ENCODE measurements around the gene RNU1-4.
"Not testable (repeated sequence)": the region's sequence is repeated elsewhere in the genome, so short reads cannot be mapped to it uniquely, and the experiment has no call there.

The RNU1-4 gene

GRCh38 chr1:16720351-16721223, 19.7 kb upstream of the RNU1-4 start:
- Histone ChIP-seq H3K27me3 (peaks cover 0 to 51% of the 10 kb centered on the region in 2 donors), H3K27ac (no peak overlapping the region), H3K4me3 (no peak overlapping the region), H3K36me3 (no peaks in the 10 kb centered on the region), H3K9me3 (no peaks in the 10 kb centered on the region), H3K4me1 (no peaks in the 10 kb centered on the region)
- intact Hi-C loops (cut with DNase I; ENCODE audit: low total_unique reads): no loop called here
- DNase-seq: peak in 1 of 2 donors; percentile 69
- no peak for TF ChIP-seq CTCF (IDR thresholded peaks at IDR 0.05)

- H3K9me3 ChIP-seq: no peaks in the 10 kb centered on the region
- H3K4me1 ChIP-seq: no peaks in the 10 kb centered on the region
- no peak for DNase-seq
- intact Hi-C loops (cut with DNase I; ENCODE audit: low total_unique reads): no loop called here
- TF ChIP-seq CTCF (IDR thresholded peaks at IDR 0.05): no peak
- H3K27me3 ChIP-seq: peaks cover 0 to 38% of the 10 kb centered on the region in 2 donors
- no peak overlapping the region for H3K4me3 ChIP-seq
- H3K27ac ChIP-seq: no peak overlapping the region
- H3K36me3 ChIP-seq: no peaks in the 10 kb centered on the region
Measured at GRCh38 chr1:16721871-16722641, 18.3 kb upstream of the RNU1-4 start.

DNA sequence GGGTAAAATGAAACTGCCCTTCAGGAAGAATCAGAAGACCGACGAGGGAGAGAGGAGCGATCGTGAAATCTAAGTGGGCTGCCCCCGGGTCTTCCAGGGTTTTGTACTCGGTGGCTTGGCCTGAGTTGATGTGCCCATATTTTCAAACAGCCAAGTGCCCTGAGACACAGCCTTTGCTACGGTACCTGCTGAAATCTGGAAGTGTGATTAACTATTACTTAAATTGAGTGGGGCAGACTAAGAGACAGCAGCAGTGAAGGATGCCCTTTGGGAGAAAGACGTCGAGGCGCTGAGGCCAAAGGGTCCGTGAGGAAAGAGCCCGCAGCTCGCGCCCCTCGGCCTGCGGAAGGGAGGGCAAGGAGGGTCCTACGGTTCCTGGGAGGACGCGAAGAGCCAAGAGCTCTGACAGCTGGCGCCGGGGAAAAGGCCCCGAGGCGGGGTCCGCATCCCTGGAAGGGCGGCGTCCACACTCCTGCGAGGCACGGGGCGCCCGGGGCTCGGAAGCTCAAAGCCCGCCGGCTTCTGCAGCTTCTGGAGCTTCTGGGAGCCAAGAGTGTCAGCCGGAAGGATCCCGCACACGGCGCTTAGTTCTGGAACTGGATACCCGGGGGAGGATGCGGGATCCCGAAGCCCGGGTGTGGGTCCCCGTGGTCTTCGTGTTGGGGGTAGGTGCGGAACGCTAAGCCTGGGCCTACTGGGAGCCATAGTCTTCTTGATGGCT, 15.4 kb upstream of the RNU1-4 start:
- no peak overlapping the region for H3K4me3 ChIP-seq
- H3K36me3 ChIP-seq: no peaks in the 10 kb centered on the region
- TF ChIP-seq CTCF (IDR thresholded peaks at IDR 0.05): no peak
- H3K9me3 ChIP-seq: no peaks in the 10 kb centered on the region
- H3K27me3 ChIP-seq: peaks cover 3 to 18% of the 10 kb centered on the region in 2 donors
- no peak overlapping the region for H3K27ac ChIP-seq
- no peaks in the 10 kb centered on the region for H3K4me1 ChIP-seq
- DNase-seq: peak in 1 of 2 donors; percentile 72
- intact Hi-C loops (cut with DNase I; ENCODE audit: low total_unique reads): no loop called here

DNA sequence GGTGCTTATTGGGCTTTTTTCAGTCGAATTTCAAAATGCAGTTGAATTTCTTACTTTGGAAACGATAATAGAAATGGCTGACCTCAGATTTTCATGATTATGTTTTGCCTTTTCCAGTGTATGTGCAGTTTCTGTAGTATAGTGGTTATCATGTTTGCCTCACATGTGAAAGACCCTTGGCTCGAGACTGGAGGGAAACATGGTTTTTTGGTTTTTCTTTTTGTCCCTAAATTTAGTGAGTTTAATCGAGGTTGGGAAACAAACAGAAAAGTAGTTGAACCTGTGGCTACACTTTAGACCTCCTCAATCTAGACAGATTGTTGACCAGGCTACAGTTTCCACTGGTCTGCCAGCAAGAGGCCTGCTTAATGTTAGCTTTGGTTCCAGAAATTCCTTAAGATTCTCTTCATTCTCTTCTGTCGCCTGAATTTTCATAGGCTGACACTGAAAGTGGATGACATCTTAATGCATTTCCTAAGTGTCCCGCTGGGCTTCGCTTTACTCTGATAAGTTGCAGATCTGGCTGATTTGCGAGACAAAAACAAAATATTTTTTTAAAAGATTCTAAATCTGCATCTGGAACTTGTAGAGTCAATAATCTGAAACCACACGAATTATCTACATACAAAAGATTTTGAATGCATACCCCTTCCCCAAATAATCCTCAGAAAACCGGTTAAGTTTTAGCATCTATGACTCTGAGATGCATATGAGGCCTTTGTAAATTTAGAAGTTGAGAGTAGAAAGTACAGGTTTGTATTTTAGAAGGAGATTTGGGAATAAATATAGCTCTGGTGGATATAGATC, 14.7 kb upstream of the RNU1-4 start:
- DNase-seq; intact Hi-C loops (cut with DNase I; ENCODE audit: low total_unique reads); H3K4me3 ChIP-seq; H3K4me1 ChIP-seq; H3K36me3 ChIP-seq; H3K27ac ChIP-seq; H3K9me3 ChIP-seq: not testable (repeated sequence)
- peaks cover 3 to 18% of the 10 kb centered on the region in 2 donors for H3K27me3 ChIP-seq

- peak; percentile 26 to 76 for DNase-seq
- H3K4me1 ChIP-seq: no peaks in the 10 kb centered on the region
- intact Hi-C loops (cut with DNase I; ENCODE audit: low total_unique reads): no loop called here
- no peaks in the 10 kb centered on the region for H3K9me3 ChIP-seq
- H3K36me3 ChIP-seq: no peaks in the 10 kb centered on the region
- H3K4me3 ChIP-seq: no peak overlapping the region
- H3K27ac ChIP-seq: no peak overlapping the region
- TF ChIP-seq CTCF (IDR thresholded peaks at IDR 0.05): no peak
- peaks cover 3 to 15% of the 10 kb centered on the region in 2 donors for H3K27me3 ChIP-seq
Measured at GRCh38 chr1:16727190-16728111, 12.9 kb upstream of the RNU1-4 start.

- intact Hi-C loops (cut with DNase I; ENCODE audit: low total_unique reads); H3K27ac ChIP-seq; H3K9me3 ChIP-seq; H3K4me1 ChIP-seq; H3K36me3 ChIP-seq; H3K4me3 ChIP-seq: not testable (repeated sequence)
- H3K27me3 ChIP-seq: peaks cover 3 to 15% of the 10 kb centered on the region in 2 donors
- DNase-seq: peak in 1 of 2 donors; percentile 60
Measured at GRCh38 chr1:16728243-16728949, 11.9 kb upstream of the RNU1-4 start.

- H3K4me1 ChIP-seq; H3K27ac ChIP-seq; intact Hi-C loops (cut with DNase I; ENCODE audit: low total_unique reads); H3K9me3 ChIP-seq; DNase-seq; H3K27me3 ChIP-seq; H3K36me3 ChIP-seq; H3K4me3 ChIP-seq: not testable (repeated sequence)
Measured at GRCh38 chr1:16732254-16732896, 7.9 kb upstream of the RNU1-4 start.
